IMR-90 (cell line): Measurements from ENCODE around the gene BRPF3. TPM values are rescaled to one million over a fixed set of nuclear protein-coding genes. Genes with fewer than 3 reads are reported as not detected.

Experiments used
- ATAC-seq: fragments of 200-7000 bp; cut with Tn5 transposase; 2 replicates; pipeline ENCODE4 v1.9.1; 2020; ENCODE audit warnings: low read depth, mild to moderate bottlenecking, moderate library complexity
- BruUV-seq: library from RNA; stranded (reverse); fragments of 400-500 nt; replicated peaks from 2 replicates; lab custom pipeline; 2021; lab: Mats Ljungman, UMichigan
- CTCF ChIA-PET: fragments of 300-600 bp; formaldehyde crosslinking; extraction: SDS; loops from one replicate; lab custom pipeline; 2021; ENCODE audit warnings: antibody characterized with exemption; lab: Yijun Ruan, JAX
- POLR2A ChIA-PET: fragments of 300-600 bp; sonication (Branson Sonifier 250); formaldehyde crosslinking; loops from one replicate; lab custom pipeline; 2022; ENCODE audit warnings: antibody characterized with exemption; ENCODE audit not compliant: unreplicated experiment; lab: Charles Lee
- DNase-seq: peaks from one replicate; pipeline ENCODE4 v3.0.0; 2013
- H2AFZ ChIP-seq: replicated peaks from 2 replicates; pipeline ENCODE3; 2013; ENCODE audit warnings: low read length, mild to moderate bottlenecking; ENCODE audit not compliant: poor library complexity
- H2AK5ac ChIP-seq: 2 replicates; pipeline ENCODE4 v1.6.1; 2013; ENCODE audit warnings: low read depth, low read length, inconsistent platforms
- H2AK9ac ChIP-seq: replicated peaks from 2 replicates; pipeline ENCODE3; 2013; ENCODE audit warnings: mild to moderate bottlenecking, low read depth, low read length, moderate library complexity; ENCODE audit not compliant: poor library complexity
- H2BK120ac ChIP-seq: 2 replicates; pipeline ENCODE4 v1.6.1; 2013; ENCODE audit warnings: low read depth, low read length, inconsistent platforms
- H2BK15ac ChIP-seq: 3 replicates; pipeline ENCODE4 v1.6.1; 2013; ENCODE audit warnings: low read depth, low read length, inconsistent platforms
- H2BK20ac ChIP-seq: 2 replicates; pipeline ENCODE4 v1.6.1; 2013; ENCODE audit warnings: low read depth, mild to moderate bottlenecking, inconsistent platforms, low read length, moderate library complexity
- H2BK5ac ChIP-seq: 2 replicates; pipeline ENCODE4 v1.6.1; 2013; ENCODE audit warnings: mild to moderate bottlenecking, low read depth, low read length, inconsistent platforms; ENCODE audit not compliant: poor library complexity, severe bottlenecking
- H3K14ac ChIP-seq: replicated peaks from 2 replicates; pipeline ENCODE4 v1.6.1; 2013; ENCODE audit warnings: low read depth, low read length, inconsistent platforms
- H3K18ac ChIP-seq: 2 replicates; pipeline ENCODE4 v1.6.1; 2013; ENCODE audit warnings: low read depth, low read length, control low read depth
- H3K23ac ChIP-seq: 2 replicates; pipeline ENCODE4 v1.6.1; 2013; ENCODE audit warnings: low read depth, low read length, inconsistent platforms
- H3K27ac ChIP-seq: 2 replicates; pipeline ENCODE4 v1.5.1; 2013; ENCODE audit warnings: mild to moderate bottlenecking, control low read depth, low read length; ENCODE audit not compliant: insufficient read depth
- H3K27me3 ChIP-seq: 2 replicates; pipeline ENCODE4 v1.6.1; 2013; ENCODE audit warnings: low read length; ENCODE audit not compliant: control insufficient read depth, insufficient read depth
- H3K36me3 ChIP-seq: 2 replicates; pipeline ENCODE4 v1.6.1; 2013; ENCODE audit warnings: low read length, mixed read lengths; ENCODE audit not compliant: control insufficient read depth, insufficient read depth
- H3K4ac ChIP-seq: 2 replicates; pipeline ENCODE4 v1.6.1; 2013; ENCODE audit warnings: low read depth, low read length, inconsistent platforms
- H3K4me1 ChIP-seq: 2 replicates; pipeline ENCODE4 v1.6.1; 2013; ENCODE audit warnings: low read length, mixed read lengths; ENCODE audit not compliant: control insufficient read depth, insufficient read depth
- H3K4me2 ChIP-seq: 2 replicates; pipeline ENCODE4 v1.6.1; 2013; ENCODE audit warnings: low read depth, mild to moderate bottlenecking, control low read depth, low read length, moderate library complexity
- H3K4me3 ChIP-seq: 2 replicates; pipeline ENCODE4 v1.5.1; 2013; ENCODE audit warnings: low read depth, mild to moderate bottlenecking, control low read depth, low read length, moderate library complexity; ENCODE audit not compliant: insufficient read depth
- H3K56ac ChIP-seq: 2 replicates; pipeline ENCODE4 v1.6.1; 2013; ENCODE audit warnings: low read length, inconsistent platforms; ENCODE audit not compliant: insufficient read depth; ENCODE audit errors: extremely low read depth
- H3K79me1 ChIP-seq, 2 experiments: 2 replicates each; pipeline ENCODE4 v1.6.1; 2013; ENCODE audit warnings: low read length in 2 of 2, inconsistent platforms in 1 of 2, low read depth in 1 of 2
- H3K9ac ChIP-seq: 2 replicates; pipeline ENCODE4 v1.6.1; 2013; ENCODE audit warnings: low read depth, low read length, control low read depth
- H3K9me1 ChIP-seq: 2 replicates; pipeline ENCODE4 v1.6.1; 2013; ENCODE audit warnings: low read length, inconsistent platforms; ENCODE audit not compliant: insufficient read depth
- H3K9me3 ChIP-seq: 2 replicates; pipeline ENCODE4 v1.6.1; 2013; ENCODE audit warnings: low read length; ENCODE audit not compliant: control insufficient read depth, insufficient read depth
- H4K20me1 ChIP-seq: 2 replicates; pipeline ENCODE4 v1.6.1; 2013; ENCODE audit warnings: low read length, inconsistent platforms; ENCODE audit not compliant: insufficient read depth
- H4K5ac ChIP-seq: 2 replicates; pipeline ENCODE4 v1.6.1; 2013; ENCODE audit warnings: mild to moderate bottlenecking, low read depth, low read length, control low read depth
- H4K8ac ChIP-seq, 2 experiments: 2 replicates each; pipeline ENCODE4 v1.6.1; 2013; ENCODE audit warnings: low read depth in 2 of 2, low read length in 2 of 2, control low read depth in 1 of 2, inconsistent platforms in 1 of 2
- H4K91ac ChIP-seq: 2 replicates; pipeline ENCODE4 v1.6.1; 2013; ENCODE audit warnings: low read depth, low read length, inconsistent platforms; ENCODE audit not compliant: insufficient read depth
- BHLHE40 ChIP-seq: fragments of 150-350 bp; IDR thresholded peaks from 2 replicates; pipeline ENCODE4 v1.6.1; 2016; ENCODE audit warnings: mild to moderate bottlenecking, low read depth, low read length
- CEBPB ChIP-seq: IDR thresholded peaks from 2 replicates; pipeline ENCODE4 v1.6.1; 2012; ENCODE audit warnings: low read depth, low read length, improper control_type of control experiment
- CHD1 ChIP-seq: IDR thresholded peaks from 2 replicates; pipeline ENCODE4 v1.6.1; 2012; ENCODE audit warnings: low read depth, low read length, improper control_type of control experiment
- CTCF ChIP-seq: conservative IDR thresholded peaks from 2 replicates; pipeline ENCODE4 v1.5.1; 2012; ENCODE audit warnings: mild to moderate bottlenecking, low read depth, low read length, improper control_type of control experiment
- ELK1 ChIP-seq: fragments of 150-350 bp; IDR thresholded peaks from 2 replicates; pipeline ENCODE4 v1.6.1; 2016; ENCODE audit warnings: low read depth, mild to moderate bottlenecking, low read length, moderate library complexity, borderline replicate concordance
- FOS ChIP-seq: fragments of 150-350 bp; IDR thresholded peaks from 2 replicates; pipeline ENCODE4 v1.6.1; 2016; ENCODE audit warnings: low read depth, low read length
- MAFK ChIP-seq: IDR thresholded peaks from 2 replicates; pipeline ENCODE4 v1.6.1; 2012; ENCODE audit warnings: low read depth, low read length, improper control_type of control experiment
- MXI1 ChIP-seq: IDR thresholded peaks from 2 replicates; pipeline ENCODE4 v1.6.1; 2012; ENCODE audit warnings: low read depth, mild to moderate bottlenecking, low read length, moderate library complexity, borderline replicate concordance
- POLR2A ChIP-seq: IDR thresholded peaks from 2 replicates; pipeline ENCODE4 v1.6.1; 2012; ENCODE audit warnings: mild to moderate bottlenecking, low read depth, low read length
- RAD21 ChIP-seq: IDR thresholded peaks from 2 replicates; pipeline ENCODE4 v1.6.1; 2012; ENCODE audit warnings: low read length, improper control_type of control experiment
- SMC3 ChIP-seq: fragments of 150-350 bp; IDR thresholded peaks from 2 replicates; pipeline ENCODE4 v1.6.1; 2016; ENCODE audit warnings: low read depth, mild to moderate bottlenecking, antibody characterized with exemption, low read length, moderate library complexity
- USF2 ChIP-seq: fragments of 150-350 bp; IDR thresholded peaks from 2 replicates; pipeline ENCODE4 v1.6.1; 2017; ENCODE audit warnings: mild to moderate bottlenecking, antibody characterized with exemption, low read length, low read depth
- WGBS, 2 experiments: methylation state at CpG; one replicate each; pipeline versions ENCODE4 v1.1.5 to v1.1.7; 2013; ENCODE audit warnings: missing lambda C conversion rate in 2 of 2; ENCODE audit not compliant: insufficient read length in 1 of 2; ENCODE audit errors: extremely low coverage in 2 of 2; 5-methylcytosine and 5-hydroxymethylcytosine counted together
- dilution Hi-C: fragments of 300-500 bp; cut with HindIII; formaldehyde crosslinking; loops from one replicate; pipeline ENCODE4 v1.14.3; 2018; ENCODE audit warnings: low sequenced_read_pairs; ENCODE audit not compliant: unreplicated experiment
- in situ Hi-C: fragments of 300-500 bp; cut with MboI; formaldehyde crosslinking; loops from 3 replicates; pipeline ENCODE4 v1.14.3; 2019; ENCODE audit warnings: low sequenced_read_pairs, inconsistent platforms, mixed read lengths
- intact Hi-C: fragments of 100-400 bp; cut with micrococcal nuclease; formaldehyde crosslinking; loops from 2 replicates; pipeline ENCODE4 v1.10.0; 2022
- polyA plus RNA-seq, 3 experiments: library from polyadenylated mRNA; depleted of rRNA; stranded (reverse); fragments of >200 nt; gene quantifications; 2 replicates each; pipeline ENCODE4 v1.2.3, GENCODE V29; 2012; ENCODE audit warnings: low replicate concordance in 1 of 3
- total RNA-seq: library from RNA; depleted of rRNA; stranded (reverse); fragments of >200 nt; gene quantifications from 2 replicates; pipeline ENCODE4 v1.2.3, GENCODE V29; 2012

BRPF3 gene
- total and polyA plus RNA-seq, 2 of the 4 experiments (the other 2 are of a cell fraction), result 10.2 to 17.2 TPM

DNA sequence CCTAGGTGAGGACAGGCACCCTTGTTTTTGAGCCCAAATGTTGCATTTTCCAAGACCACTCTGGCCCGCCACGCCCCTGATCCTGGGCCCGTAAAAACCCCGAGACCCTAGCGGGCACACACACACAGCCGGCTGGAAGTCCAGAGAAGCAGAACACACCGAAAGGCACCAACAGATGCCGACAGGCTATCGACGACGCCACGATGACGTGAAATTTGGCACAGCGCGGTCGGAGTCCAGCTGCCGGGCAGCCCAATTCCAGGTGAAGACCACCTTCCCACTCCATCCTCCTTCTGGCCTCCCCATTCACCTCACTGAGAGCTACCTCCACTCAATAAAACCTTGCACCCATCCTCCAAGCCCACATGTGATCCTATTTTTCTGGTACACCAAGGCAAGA lies 39.3 kb downstream of the BRPF3 start:
- BruUV-seq, result no TSS peak
- no peaks in the 10 kb centered on the region for H4K20me1 ChIP-seq
- no peaks in the 10 kb centered on the region for H3K27me3 ChIP-seq
- in situ Hi-C loops, result no loop called here
- no peak overlapping the region for H2BK120ac ChIP-seq
- no peak overlapping the region for H3K23ac ChIP-seq
- H3K27ac ChIP-seq, result no peak overlapping the region
- ATAC-seq (no peak), DNase-seq (no peak)
- ChIA-PET POLR2A (no interaction called here), CTCF (no interaction called here)
- dilution Hi-C loops, result no loop called here
- no peak overlapping the region for H3K14ac ChIP-seq
- H2AFZ ChIP-seq, result no peak overlapping the region
- no peak overlapping the region for H2AK9ac ChIP-seq
- H4K91ac ChIP-seq, result no peak overlapping the region
- TF ChIP-seq RAD21, result no peak
- no peak for TF ChIP-seq CEBPB
- no peak for TF ChIP-seq POLR2A
- TF ChIP-seq MXI1, result no peak
- no peak for TF ChIP-seq SMC3
- TF ChIP-seq ELK1, result no peak
- TF ChIP-seq CTCF, result no peak
- no peak for TF ChIP-seq USF2
- no peak for TF ChIP-seq FOS
- no peak for TF ChIP-seq MAFK
- no peak for TF ChIP-seq CHD1
- TF ChIP-seq BHLHE40, result no peak
- no peak overlapping the region for H2BK20ac ChIP-seq
- H3K9ac ChIP-seq, result no peak overlapping the region
- no peak overlapping the region for H4K5ac ChIP-seq
- no peak overlapping the region for H3K4ac ChIP-seq
- 98% methylated on average over 14 of the region's 17 CpGs; no CpG with 5 or more reads in 1 of the 2 experiments for whole genome bisulfite sequencing, 2 experiments
- peaks cover 17% of the 10 kb centered on the region for H3K36me3 ChIP-seq
- no peak overlapping the region for H3K18ac ChIP-seq
- intact Hi-C loops, result no loop called here
- H3K9me3 ChIP-seq, result no peaks in the 10 kb centered on the region
- no peak overlapping the region for H3K56ac ChIP-seq
- no peak overlapping the region for H2AK5ac ChIP-seq
- no peak overlapping the region for H2BK5ac ChIP-seq
- H3K4me1 ChIP-seq, result no peaks in the 10 kb centered on the region
- no peak overlapping the region for H3K4me3 ChIP-seq
- no peaks in the 10 kb centered on the region for H3K79me1 ChIP-seq
- no peak overlapping the region for H4K8ac ChIP-seq
- 0 out of 2 replicates have a peak, but pooled peaks cover 4% of the 10 kb centered on the region for H3K9me1 ChIP-seq
- H3K4me2 ChIP-seq, result no peak overlapping the region
- no peak overlapping the region for H2BK15ac ChIP-seq
